HG02610 (cell line): ENCODE measurements around the gene COA3.
"Not testable (repeated sequence)": the region's sequence is repeated elsewhere in the genome, so short reads cannot be mapped to it uniquely, and the experiment has no call there.

Experiments used
- ATAC-seq: cut with Tn5 transposase; IDR thresholded peaks from one replicate; pipeline ENCODE4 v1.9.1; 2021; ENCODE audit warnings: mild to moderate bottlenecking, moderate library complexity; ENCODE audit not compliant: unreplicated experiment

Gene COA3

DNA sequence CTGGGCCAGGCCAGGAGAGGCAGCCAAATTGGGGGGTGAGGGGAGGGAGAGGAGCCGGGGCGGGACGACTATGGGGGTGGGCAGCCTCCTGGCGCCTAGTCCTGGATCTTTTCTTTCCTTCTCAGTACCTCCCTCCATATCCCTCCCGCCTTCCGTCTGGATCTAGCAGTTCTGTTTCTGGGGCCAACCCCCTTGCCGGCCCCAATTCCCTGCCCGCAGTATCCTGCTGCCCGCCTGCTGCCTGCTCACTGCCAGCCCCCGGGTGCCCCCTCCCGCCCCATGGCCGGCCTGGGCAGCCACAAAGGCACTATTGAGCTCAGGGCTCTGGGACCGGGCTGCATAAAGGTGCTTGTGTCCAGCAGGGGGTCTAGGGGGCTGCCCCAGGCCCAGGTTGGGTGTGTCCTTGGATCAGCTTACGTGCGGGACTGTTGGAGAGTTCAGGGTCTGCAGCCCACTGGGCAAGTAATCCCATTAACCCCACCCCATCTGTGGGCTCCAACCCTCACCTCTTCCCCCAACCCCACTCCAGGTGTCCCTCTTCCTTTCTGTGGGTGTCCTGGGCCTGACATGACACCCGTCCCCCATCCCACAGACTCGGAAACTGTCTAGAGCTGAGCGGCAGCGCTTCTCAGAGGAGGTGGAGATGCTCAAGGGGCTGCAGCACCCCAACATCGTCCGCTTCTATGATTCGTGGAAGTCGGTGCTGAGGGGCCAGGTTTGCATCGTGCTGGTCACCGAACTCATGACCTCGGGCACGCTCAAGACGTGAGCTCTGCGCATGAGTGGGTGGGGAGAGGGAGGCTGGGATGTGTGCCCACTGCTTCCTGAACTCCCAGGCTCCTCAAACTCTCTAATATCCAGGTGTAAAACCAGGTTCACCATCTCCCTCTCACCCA is 16.1 kb downstream of the COA3 start:
- ATAC-seq: no peak

DNA sequence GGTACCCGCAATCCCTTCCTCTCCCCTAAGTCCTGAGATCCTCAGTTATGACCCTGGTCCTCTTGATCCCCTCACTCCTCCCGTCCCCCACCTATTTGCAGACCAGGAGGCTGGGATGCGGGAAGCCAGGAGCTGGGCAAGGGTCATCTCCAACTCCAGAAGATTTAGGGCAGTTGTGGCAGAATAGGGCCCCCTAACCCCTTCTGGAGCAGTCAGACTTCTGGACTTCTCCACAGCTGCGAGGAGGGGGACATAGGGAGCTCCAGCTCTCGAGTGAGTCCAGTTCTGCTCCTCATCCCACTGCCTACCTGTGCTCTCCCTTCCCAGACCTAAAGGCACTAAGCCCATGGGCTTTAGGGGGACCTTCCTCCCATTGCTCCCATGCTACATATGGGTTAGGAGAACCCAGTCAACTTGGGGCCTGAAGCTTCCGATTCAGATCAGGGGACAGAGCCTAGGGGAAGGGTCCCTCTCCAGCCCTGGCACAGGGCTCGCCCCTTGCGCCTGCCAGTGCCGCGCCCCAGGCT is 16.8 kb downstream of the COA3 start:
- ATAC-seq: no peak

DNA sequence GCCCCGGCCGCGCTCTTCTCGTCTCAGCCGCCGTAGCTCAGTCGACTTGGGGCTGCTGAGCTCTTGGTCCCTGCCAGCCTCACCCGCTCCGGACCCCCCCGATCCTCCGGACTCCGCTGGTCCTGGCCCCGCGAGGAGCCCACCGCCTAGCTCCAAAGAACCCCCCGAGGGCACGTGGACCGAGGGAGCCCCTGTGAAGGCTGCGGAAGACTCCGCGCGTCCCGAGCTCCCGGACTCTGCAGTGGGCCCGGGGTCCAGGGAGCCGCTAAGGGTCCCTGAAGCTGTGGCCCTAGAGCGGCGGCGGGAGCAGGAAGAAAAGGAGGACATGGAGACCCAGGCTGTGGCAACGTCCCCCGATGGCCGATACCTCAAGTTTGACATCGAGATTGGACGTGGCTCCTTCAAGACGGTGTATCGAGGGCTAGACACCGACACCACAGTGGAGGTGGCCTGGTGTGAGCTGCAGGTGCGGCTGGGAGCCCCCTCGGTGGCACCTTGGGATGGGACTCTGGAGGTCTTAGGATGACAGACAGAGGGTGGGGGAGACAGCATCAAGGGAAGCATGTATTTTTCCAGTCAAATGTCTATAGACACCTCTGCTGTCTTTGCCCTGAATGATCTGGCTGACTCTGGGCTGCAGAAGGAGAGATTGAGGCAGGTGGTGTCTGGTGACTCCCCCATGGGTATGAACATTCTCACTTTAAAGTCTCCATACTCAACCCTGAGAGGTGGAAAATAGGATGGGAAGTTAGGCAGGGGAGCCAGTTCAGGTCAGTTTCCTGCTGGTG is 17.5 kb downstream of the COA3 start:
- no peak for ATAC-seq

DNA sequence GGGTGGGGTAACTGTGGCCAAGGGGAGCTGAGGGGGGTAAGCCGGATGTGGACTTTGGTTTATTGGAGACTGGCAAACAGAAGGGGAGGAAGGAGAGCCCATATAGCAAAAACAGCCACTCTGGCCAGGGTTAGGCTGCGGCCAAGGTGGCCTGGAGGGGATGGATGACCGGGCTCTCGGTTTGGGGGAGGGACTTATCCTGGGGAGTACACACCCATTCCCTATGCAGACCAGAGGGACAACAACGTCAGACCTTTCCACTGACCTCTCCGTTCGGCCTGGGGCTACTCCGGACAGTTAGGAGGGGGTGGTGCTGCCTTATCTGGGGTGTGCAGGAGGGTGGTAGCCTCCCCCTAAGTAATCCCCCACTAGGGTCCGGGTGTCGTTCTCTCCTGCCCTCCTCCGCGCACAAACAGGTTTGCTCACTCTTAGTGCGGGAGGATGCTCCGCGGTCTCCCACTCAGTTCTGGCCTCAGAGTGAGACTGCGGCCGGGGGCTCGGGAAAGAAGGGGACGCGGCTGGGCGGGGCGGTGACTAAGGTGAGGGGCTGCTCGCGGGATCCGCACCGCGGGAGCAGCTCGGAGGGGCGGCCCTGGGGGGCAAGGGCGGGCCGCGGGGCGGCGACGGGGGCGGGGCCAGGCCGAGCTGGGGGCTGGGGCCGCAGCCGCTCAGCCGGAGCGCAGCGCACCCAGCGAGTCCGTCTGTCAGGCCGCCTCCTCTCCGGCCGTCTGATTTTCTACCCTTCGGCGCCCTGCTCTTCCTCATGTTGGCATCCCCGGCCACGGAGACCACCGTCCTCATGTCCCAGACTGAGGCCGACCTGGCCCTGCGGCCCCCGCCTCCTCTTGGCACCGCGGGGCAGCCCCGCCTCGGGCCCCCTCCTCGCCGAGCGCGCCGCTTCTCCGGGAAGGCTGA is 18.3 kb downstream of the COA3 start, which contains the start of gene WNK4:
TSS of gene WNK4 (plus strand) at position 675 of the 915 bp plus-strand sequence. CDS start at position 764, 89 bp downstream.
- no peak for ATAC-seq

DNA sequence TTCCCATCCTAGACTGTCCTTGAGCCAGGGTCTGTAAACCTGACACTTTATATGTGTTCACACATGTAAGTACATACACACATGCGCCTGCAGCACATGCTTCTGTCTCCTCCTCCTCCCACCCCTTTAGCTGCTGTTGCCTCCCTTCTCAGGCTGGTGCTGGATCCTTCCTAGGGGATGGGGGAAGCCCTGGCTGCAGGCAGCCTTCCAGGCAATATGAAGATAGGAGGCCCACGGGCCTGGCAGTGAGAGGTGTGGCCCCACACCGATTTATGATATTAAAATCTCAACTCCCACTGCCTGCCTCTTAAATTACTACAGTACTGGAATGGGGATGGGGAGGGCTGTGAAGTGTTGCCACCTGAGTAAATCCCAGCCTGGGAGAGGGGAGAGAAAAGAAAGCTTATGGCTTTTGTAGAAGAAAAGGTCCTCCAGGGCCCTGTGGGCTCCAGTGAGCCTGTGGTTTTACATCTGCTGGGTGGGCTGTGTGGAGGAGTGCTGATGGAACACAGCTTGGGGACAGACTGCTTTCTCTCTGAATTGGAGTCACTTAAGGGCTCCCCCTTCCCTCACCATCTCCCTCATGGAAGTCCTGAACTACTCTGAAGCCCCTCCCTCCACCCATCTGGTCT is 19.1 kb downstream of the COA3 start:
- ATAC-seq: no peak

DNA sequence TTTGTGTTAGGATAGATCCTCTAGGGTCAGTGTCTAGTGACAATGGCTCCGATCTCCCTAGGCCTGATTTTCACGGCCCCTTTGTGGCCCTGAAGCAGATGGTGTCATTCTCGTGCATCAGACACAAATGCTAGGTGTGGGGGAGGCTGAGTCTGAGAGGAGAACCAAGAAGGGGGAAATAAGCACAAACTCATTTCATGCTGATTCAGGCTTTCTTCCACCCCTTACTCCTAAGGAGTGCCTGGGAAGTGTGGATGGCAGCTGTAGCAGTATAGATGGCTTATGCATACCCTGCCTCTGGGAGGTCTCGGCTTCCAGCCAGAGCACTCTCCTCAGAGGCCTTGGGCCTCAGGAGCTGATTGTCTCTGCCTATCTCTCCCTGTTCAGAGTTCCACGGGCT is 19.9 kb downstream of the COA3 start:
- ATAC-seq: no peak

- ATAC-seq: no peak
Measured at GRCh38 chr17:42775534-42776098, 22.9 kb downstream of the COA3 start.

GRCh38 chr17:42774066-42774745 is 24.3 kb downstream of the COA3 start:
- no peak for ATAC-seq

DNA sequence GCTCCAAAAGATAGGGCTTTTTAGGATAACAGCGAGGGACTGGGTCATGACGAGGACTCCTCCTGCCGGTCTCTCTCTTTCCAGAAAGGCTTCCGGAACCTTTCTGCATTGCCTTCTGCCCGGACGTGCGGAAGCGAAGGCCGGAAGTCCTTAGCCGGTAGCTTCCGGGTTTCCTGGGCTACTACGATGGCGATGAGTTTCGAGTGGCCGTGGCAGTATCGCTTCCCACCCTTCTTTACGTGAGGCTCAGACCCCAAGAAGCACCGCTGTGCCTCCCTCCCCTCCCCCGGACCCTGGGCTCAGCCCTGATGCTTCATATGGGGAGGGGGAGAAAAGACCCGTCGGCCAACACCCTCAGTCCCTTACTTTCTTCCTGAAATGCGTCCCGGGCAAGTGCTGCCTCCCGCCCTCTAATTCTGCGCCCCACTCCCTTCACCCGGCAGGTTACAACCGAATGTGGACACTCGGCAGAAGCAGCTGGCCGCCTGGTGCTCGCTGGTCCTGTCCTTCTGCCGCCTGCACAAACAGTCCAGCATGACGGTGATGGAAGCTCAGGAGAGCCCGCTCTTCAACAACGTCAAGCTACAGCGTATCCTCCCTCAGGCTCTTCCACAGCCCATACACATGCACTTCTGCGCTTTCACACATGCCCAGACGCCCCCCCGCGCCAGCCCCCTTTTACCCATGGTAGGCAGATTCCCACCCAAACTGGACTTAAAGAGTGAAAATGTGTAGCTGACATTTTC is 25.0 kb downstream of the COA3 start, which contains the start of gene VPS25:
TSS of gene VPS25 (plus strand) at position 160 of the 746 bp plus-strand sequence. CDS start at position 187, 27 bp downstream.
- ATAC-seq: no peak

GRCh38 chr17:42772945-42773289 is 25.6 kb downstream of the COA3 start:
- ATAC-seq: no peak

DNA sequence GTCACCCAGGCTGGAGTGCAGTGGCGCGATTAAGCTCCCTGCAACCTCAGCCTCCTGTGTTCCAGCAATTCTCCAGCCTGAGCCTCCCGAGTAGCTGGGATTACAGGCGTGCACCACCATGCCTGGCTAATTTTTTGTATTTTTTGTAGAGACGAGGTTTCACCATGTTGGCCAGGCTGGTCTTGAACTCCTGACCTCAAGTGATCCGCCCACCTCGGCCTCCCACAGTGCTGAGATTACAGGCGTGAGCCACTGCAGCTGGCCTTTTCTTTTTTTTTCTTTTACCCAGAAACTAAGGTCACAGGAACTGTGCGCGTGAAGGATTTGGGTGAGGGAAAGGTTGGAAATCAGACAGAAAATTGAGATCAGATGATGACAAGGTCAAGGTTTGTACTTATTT is 28.5 kb downstream of the COA3 start:
- not testable (repeated sequence) for ATAC-seq

GRCh38 chr17:42768006-42768405 is 30.5 kb downstream of the COA3 start:
- not testable (repeated sequence) for ATAC-seq

- ATAC-seq: no peak
Measured at GRCh38 chr17:42767512-42767911, 31.0 kb downstream of the COA3 start.

GRCh38 chr17:42766124-42766523 is 32.4 kb downstream of the COA3 start:
- no peak for ATAC-seq

GRCh38 chr17:42761638-42762037 is 36.9 kb downstream of the COA3 start:
- no peak for ATAC-seq

DNA sequence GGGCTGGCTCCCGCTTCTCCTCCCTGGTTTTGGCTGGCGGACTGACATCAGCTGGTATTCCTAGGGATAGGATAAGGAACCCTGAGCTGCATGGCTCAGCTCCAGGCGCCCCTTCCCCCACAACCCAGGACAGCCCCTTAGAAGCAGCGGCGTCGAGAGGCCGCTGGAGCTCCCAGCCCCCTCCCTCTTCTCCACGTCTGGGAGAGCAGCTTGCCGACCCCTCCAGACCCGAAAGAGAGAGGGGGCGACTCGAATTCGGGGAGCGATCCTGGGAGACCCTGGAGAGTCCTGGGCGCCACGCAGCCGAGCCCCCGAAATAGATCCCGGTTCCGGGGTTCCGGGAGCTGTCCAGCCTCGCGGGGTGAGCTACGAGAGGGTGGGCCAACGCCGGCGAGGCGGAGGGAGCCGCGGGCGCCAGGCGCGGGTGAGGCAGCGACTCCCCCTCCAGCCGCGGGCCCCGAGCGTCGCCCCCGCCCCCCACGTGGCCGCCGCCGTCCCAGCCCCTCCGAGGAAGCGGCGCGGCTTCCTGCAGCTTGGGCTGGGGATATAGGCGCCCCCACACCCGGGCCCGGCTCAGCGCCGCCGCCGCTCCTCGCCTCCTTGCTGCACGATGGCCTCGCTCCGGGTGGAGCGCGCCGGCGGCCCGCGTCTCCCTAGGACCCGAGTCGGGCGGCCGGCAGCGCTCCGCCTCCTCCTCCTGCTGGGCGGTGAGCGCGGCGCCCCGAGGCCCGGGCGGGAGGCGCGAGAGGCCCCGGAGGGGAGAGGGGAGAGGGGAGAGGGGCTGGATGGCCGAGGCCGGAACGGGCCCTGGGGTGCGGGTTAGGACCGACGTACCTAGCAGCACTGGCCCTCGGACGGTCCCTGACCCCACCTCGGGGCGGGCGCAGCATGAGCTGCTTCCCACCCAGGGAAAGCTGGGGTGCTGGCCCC is 37.6 kb downstream of the COA3 start, which contains the start of gene RAMP2:
TSS of gene RAMP2 (plus strand) at position 576 of the 930 bp plus-strand sequence. CDS start at position 611, 35 bp downstream.
- no peak for ATAC-seq

GRCh38 chr17:42759982-42760651 is 38.4 kb downstream of the COA3 start:
- peak; percentile 64 for ATAC-seq
